ENCODE results near the gene ACADVL.

ACADVL gene

DNA sequence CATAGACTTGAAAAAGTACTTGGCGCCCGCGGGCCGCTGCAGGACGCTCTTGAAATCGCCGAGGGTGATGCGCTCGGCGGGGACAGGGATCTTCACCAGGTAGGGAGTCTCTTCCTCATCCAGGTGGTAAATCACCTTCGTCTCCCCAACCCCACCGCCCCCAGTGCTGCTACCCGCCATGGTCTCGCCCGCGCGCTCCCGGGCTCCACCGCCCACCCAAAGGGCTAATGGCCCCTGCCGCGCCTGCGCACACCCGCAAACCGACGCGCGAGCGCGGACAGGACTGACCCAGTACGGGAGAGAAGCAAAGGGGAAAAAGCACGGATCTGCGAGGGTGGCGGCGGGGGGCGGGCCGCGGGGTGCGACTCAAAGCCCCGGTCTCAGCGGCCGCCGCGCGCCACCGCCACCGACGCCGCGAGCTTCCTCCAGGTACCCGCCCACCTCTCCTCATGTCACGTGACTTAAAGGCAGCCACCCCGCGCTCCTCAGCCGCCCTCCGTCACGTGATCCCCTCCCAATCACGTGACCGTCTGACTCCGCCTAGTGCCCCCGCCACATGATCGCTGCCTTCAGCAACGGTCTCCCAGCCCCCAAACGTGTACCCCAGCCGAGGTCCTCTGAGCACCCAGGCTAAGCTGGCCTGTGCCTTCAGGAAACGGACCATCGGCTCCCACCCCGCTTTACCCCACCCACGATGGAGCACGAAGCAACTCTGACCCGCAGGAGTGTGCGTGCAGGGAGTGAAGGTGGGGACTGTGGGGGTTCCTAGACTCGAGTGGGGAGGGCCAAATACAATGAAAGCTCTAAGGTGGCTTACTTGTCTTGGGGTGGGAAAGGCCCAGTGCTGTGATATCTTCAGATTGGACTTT is 14.6 kb downstream of the ACADVL start, which contains the start of gene DVL2:
Gene DVL2 (minus strand): TSS at position 435 of the 869 bp plus-strand sequence. CDS start 255 bp downstream, at position 180.
- no peaks in the 10 kb centered on the region for H3K9me3 ChIP-seq (ENCODE audit: low read depth, low read length)
- H3K36me3 ChIP-seq (ENCODE audit: insufficient read depth, low read length), result peaks cover 41% of the 10 kb centered on the region
- peak within 1 kb of the TSS; percentile 80 for H3K4me3 ChIP-seq
- H3K27ac ChIP-seq, result peak within 1 kb of the TSS; percentile 80
- DNase-seq (ENCODE audit: low read depth, low spot score), result no peak
- TF ChIP-seq POLR2AphosphoS5 (IDR thresholded peaks at IDR 0.05; ENCODE audit: borderline replicate concordance, low read depth, low read length), result peak; percentile 94
- TF ChIP-seq EZH2 (IDR thresholded peaks at IDR 0.05), result no peak
- TF ChIP-seq FOXP2 (optimal IDR thresholded peaks at IDR 0.05; ENCODE audit: control extremely low read depth, extremely low read length, insufficient read depth), result no peak
- peak within 1 kb of the TSS; percentile 88 for H3K9ac ChIP-seq (ENCODE audit: insufficient read length)

DNA sequence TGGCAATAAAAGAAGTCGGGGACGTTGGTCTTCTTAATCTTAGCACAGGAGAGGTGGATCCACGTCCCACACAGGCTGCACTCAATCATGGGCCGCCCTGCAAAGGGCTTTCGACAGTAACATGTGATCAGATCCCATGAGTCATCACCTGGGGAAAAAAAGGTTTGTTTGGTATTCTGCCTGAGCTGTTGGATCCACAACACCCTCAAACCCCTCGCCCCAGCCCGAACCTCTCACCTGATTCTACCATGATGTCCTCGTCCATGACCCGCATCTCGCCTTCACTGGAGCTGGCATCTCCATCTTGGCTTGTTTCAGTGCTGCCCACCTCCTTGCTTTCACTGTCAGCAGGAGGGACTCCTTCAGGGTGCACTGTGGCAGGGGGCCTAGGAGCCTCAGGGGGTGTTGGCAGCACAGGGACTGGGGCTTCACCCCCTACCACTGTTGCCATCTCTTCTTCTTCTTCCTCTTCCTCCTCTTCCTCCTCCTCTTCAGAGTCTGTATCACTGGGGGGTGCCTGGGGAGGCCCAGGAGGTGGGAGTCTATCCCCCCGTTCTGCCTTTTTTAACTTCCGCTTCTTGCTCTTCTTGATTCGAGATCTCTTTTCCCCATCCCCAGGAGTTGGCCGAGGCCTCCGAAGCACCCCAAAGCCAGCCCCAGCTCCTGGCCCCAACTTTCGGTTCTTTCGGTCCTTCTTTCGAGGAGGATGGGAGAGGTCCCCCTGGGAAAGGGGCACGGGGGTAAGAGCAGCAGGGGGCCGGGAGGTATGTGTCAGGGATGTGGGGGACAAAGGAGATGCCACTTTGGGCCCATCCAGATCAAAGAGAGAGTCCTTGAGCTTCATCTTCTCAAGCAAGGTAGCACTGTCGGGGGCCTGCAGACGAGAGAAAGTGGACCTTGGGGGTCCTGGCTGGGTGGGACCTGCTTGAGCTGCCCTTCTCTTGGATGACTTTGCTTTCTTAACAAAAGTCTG is 16.2 kb downstream of the ACADVL start:
- TF ChIP-seq POLR2AphosphoS5 (IDR thresholded peaks at IDR 0.05; ENCODE audit: borderline replicate concordance, low read depth, low read length) (no peak), EZH2 (IDR thresholded peaks at IDR 0.05) (no peak), FOXP2 (optimal IDR thresholded peaks at IDR 0.05; ENCODE audit: control extremely low read depth, extremely low read length, insufficient read depth) (no peak)
- Histone ChIP-seq H3K36me3 (ENCODE audit: insufficient read depth, low read length) (peaks cover 40% of the 10 kb centered on the region), H3K27ac (peak overlapping the region; percentile 95; the same call in 1 of the 2 replicates), H3K9me3 (ENCODE audit: low read depth, low read length) (no peaks in the 10 kb centered on the region), H3K9ac (ENCODE audit: insufficient read length) (no peak overlapping the region), H3K4me3 (no peak overlapping the region)
- no peak for DNase-seq (ENCODE audit: low read depth, low spot score)

GRCh38 chr17:7236808-7237207 is 17.1 kb downstream of the ACADVL start:
- Histone ChIP-seq H3K36me3 (ENCODE audit: insufficient read depth, low read length) (peaks cover 42% of the 10 kb centered on the region), H3K9me3 (ENCODE audit: low read depth, low read length) (no peaks in the 10 kb centered on the region), H3K27ac (peak overlapping the region; percentile 95), H3K4me3 (peak overlapping the region; percentile 95; the same call in 1 of the 2 replicates), H3K9ac (ENCODE audit: insufficient read length) (peak overlapping the region; percentile 95)
- no peak for DNase-seq (ENCODE audit: low read depth, low spot score)
- TF ChIP-seq POLR2AphosphoS5 (IDR thresholded peaks at IDR 0.05; ENCODE audit: borderline replicate concordance, low read depth, low read length) (no peak), EZH2 (IDR thresholded peaks at IDR 0.05) (no peak), FOXP2 (optimal IDR thresholded peaks at IDR 0.05; ENCODE audit: control extremely low read depth, extremely low read length, insufficient read depth) (no peak)

GRCh38 chr17:7237266-7237760 is 17.6 kb downstream of the ACADVL start:
- Histone ChIP-seq H3K4me3 (peak overlapping the region; percentile 95), H3K36me3 (ENCODE audit: insufficient read depth, low read length) (peaks cover 42% of the 10 kb centered on the region), H3K9ac (ENCODE audit: insufficient read length) (peak overlapping the region; percentile 95), H3K27ac (peak overlapping the region; percentile 95), H3K9me3 (ENCODE audit: low read depth, low read length) (no peaks in the 10 kb centered on the region)
- TF ChIP-seq EZH2 (IDR thresholded peaks at IDR 0.05) (no peak), FOXP2 (optimal IDR thresholded peaks at IDR 0.05; ENCODE audit: control extremely low read depth, extremely low read length, insufficient read depth) (no peak)
- no peak for DNase-seq (ENCODE audit: low read depth, low spot score)

DNA sequence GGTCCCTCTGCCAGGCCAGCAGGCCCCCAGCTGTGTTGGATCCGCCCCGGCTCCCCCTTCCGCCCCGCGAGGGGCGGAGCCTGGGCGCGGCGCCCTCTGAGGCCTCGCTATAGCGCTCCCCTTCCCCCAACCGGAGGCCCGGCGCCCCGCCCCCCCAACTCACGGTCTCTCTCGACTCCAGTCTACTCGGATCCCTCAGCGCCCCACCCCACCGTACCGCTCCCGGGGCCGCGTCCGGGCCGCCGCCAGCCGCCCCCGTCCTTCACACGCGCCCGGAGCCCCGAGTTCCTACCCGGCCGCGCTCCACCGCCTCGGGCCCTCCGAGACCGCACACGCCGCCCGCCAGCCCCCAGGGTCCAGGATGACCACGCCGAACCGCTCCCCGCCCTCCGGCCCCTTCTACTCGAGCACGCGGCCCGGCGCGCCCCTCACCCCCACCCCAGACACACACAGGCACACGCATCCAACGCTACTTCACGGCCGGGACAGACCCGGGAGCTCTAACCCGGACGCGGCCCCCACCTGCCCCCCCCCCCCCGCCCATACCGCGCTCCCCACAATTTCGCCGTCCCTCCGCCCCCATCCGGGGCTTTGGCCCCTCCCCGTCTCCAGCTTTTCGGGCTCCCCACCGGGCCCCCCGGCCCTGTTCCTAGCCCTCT is 18.2 kb downstream of the ACADVL start:
- peak overlapping the region; percentile 95 for H3K27ac ChIP-seq
- H3K4me3 ChIP-seq, result peak overlapping the region; percentile 95
- H3K9me3 ChIP-seq (ENCODE audit: low read depth, low read length), result no peaks in the 10 kb centered on the region
- no peak for DNase-seq (ENCODE audit: low read depth, low spot score)
- TF ChIP-seq FOXP2 (optimal IDR thresholded peaks at IDR 0.05; ENCODE audit: control extremely low read depth, extremely low read length, insufficient read depth) (no peak), EZH2 (IDR thresholded peaks at IDR 0.05) (no peak), POLR2AphosphoS5 (IDR thresholded peaks at IDR 0.05; ENCODE audit: borderline replicate concordance, low read depth, low read length) (peak; percentile 46; the same call in 1 of the 2 replicates)
- H3K9ac ChIP-seq (ENCODE audit: insufficient read length), result peak overlapping the region; percentile 95
- peaks cover 42% of the 10 kb centered on the region for H3K36me3 ChIP-seq (ENCODE audit: insufficient read depth, low read length)

GRCh38 chr17:7238420-7239090 is 18.8 kb downstream of the ACADVL start:
- peak overlapping the region; percentile 95 for H3K9ac ChIP-seq (ENCODE audit: insufficient read length)
- peak overlapping the region; percentile 95 for H3K4me3 ChIP-seq
- H3K36me3 ChIP-seq (ENCODE audit: insufficient read depth, low read length), result peaks cover 42% of the 10 kb centered on the region
- TF ChIP-seq POLR2AphosphoS5 (IDR thresholded peaks at IDR 0.05; ENCODE audit: borderline replicate concordance, low read depth, low read length) (no peak), EZH2 (IDR thresholded peaks at IDR 0.05) (no peak), FOXP2 (optimal IDR thresholded peaks at IDR 0.05; ENCODE audit: control extremely low read depth, extremely low read length, insufficient read depth) (no peak)
- H3K9me3 ChIP-seq (ENCODE audit: low read depth, low read length), result no peaks in the 10 kb centered on the region
- peak overlapping the region; percentile 95 for H3K27ac ChIP-seq
- DNase-seq (ENCODE audit: low read depth, low spot score), result no peak
